ENCODE measurements around the gene DEFB132.

The DEFB132 gene

GRCh38 chr20:297925-298775, 40.6 kb downstream of the DEFB132 start:
- DNase-seq: peak; percentile 49

GRCh38 chr20:298776-299391, 41.4 kb downstream of the DEFB132 start:
- DNase-seq: no peak

- DNase-seq: no peak
Observed at GRCh38 chr20:300345-300990, 42.9 kb downstream of the DEFB132 start.

GRCh38 chr20:301886-302848, 44.6 kb downstream of the DEFB132 start:
- DNase-seq: no peak

- no peak for DNase-seq
Observed at GRCh38 chr20:305745-306144, 48.2 kb downstream of the DEFB132 start.

- DNase-seq: no peak
Observed at GRCh38 chr20:308427-309038, 51.0 kb downstream of the DEFB132 start.

- DNase-seq: peak; percentile 63
Observed at GRCh38 chr20:309306-309840, 51.8 kb downstream of the DEFB132 start.

GRCh38 chr20:309841-310644, 52.5 kb downstream of the DEFB132 start:
- peak; percentile 99 for DNase-seq

GRCh38 chr20:310645-311044, 53.1 kb downstream of the DEFB132 start:
- DNase-seq: no peak

Data from midbrain (tissue), 1 donor.